Activated CD4-positive, CD25-positive, alpha-beta regulatory T cell treated with anti-CD3 and anti-CD28 coated beads, Interleukin-2, amount 50 U/mL, for 16 hours (primary cell): ENCODE measurements around the gene SUMF1.

Source experiments
- DNase-seq: peaks from one replicate; pipeline ENCODE4 v3.0.0-alpha.2; 2020; ENCODE audit warnings: low read depth, low spot score

Gene SUMF1

DNA sequence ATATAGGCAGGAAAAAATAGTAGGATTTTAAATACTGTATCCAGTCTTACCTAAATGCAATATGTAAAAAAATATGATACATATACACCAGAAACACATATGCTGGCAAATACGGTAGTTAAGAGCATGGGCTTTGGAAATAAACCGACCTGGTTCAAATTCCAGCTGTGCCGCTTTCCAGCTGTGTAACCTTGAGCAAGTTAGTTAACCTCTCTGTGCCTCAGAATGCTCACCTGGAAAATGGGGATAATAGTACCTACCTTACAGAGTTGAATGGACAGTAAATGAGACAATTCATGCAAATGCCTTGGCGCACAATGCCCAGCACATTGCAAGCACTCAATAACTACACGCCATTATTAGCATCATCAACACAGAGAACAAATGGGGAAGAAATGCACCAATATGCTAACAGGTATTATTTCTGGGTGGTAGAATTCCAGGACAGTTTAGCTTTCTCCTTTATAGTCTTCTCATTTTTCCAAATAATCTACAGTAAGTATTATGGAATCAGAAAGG lies 50.6 kb downstream of the SUMF1 start:
- DNase-seq, result no peak

DNA sequence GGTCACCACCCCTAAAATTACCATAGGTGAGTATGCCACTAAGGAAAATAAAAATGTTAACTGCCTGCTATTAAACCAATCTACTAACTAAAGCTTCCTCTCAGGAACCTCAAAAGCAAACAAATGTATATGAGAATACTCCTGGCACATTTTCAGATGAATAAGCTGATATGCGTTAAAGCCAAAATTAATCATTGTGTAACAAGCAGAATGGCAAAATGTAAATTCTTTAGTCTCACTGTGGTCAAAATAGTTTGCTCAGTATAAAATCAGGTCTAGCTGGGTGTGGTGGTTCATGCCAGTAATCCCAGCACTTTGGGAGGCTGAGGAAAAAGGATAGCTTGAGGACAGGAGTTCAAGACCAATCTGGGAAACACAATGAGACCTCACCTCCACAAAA lies 53.6 kb downstream of the SUMF1 start:
- DNase-seq, result no peak

DNA sequence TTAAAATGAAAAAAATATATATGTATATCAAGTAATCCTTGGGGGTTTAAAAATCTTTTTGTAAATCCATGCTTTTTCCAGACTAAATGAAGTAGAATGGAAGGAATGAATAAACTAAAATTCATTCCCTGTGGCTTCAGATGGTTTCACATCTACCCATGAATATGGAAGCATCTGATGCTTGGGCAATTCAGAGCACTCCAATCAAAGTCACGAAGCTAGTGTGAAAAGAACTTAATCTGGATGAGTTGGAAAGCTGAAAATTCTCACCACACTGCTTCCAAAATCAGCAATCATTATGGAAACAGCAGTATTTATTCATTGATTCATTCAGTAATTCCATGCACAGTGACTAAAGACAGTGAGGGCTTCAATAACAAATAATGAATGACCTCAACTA lies 55.2 kb downstream of the SUMF1 start:
- no peak for DNase-seq

DNA sequence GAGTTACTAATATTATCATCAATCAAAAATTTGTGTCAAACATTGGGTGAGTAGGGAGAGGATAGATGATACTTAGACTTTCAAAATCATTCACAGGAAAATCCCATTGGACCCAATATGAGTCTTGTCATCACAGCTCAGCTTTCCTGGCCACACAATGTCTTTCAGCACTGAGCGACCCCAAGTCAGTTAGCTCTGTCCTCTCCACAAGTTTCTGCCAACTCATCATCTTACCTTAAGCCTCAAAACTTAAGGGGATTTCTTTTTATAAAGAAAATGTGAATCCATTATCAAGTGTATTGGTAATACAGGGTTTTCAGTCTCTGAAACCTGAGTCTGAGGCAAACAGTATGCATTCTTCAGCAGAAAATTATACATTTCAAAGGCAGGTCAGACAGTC lies 55.8 kb downstream of the SUMF1 start:
- DNase-seq, result no peak

DNA sequence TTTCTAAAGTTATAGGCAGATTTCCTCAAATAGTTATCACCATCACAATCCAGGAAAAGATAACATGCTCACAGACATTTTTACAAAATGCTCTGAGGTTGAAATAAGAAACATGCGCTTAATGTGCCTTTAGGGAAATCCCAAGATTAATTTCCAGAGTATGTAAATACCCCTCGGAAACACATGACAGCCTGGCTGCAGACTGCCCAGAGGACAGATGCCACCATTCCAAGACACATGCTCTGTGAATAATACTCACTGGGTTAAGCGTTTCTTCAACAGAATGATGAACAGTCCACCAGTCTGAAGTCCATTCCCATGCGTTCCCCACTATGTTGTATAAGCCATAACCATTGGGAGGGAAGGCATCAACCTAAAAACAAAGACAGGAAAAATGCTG lies 56.5 kb downstream of the SUMF1 start:
- DNase-seq, result no peak

DNA sequence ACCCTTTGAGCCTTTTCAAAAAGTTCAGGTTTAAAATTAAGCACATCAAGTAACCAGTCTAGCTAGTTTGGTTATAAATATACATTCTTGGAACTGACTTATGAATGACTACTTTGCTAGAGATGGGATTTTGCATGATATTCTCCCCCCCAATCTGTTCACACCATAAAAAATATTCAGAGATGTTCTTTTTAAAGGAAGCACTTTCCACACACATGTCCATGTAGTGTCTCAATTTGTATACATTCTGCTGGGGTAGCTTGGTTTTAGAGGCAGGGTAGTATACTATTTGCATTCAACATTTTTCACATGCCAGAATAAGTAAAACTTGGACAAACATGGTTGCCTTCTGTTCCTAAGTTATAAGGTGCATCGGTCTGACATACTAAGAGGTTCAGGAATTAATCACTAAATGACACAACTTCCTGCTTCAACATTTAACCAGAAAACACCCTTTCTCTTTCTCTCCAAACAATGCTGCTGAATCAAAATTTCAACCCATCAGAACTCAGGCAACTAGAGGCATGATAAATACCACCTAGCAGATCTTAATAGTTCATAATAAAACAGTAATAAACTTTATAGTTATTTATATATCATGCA lies 57.0 kb downstream of the SUMF1 start:
- DNase-seq, result no peak

DNA sequence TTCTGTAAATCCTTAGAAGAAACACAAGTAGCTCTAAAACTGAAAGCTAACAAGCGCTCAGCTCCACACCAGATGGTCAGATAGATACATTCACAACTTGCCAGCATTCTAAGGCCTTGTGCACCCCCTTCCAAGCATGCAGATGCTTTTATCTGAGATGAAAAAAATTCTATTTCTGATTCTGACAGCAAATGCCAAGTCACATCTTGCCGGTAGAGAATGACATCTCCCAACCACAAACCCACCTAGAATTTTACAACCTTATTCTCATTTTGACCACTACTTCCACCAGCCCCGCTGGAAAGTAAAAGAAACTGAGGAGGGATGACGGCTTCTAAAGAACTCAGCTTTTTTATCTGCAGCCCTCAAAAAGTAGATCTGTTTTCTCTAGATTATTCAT lies 57.7 kb downstream of the SUMF1 start:
- no peak for DNase-seq

DNA sequence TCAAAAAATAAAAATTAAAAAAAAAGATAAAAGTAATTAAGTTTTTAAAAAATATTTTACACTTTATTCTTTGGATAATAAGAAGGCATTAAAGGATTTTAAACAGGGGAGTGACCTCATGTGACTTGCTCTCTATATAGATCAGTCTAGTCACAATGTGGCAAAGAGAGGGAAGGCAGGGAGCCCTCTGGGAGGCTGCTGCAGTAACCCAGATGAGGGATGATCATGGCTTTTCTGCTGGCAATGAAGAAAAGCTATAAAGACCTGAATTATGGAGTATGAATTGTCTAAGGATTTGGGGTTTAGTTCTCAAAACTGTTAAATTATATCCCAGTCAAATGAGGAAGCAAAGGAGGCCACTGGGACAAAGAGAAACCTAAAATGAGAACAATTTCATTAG lies 58.1 kb downstream of the SUMF1 start:
- no peak for DNase-seq

DNA sequence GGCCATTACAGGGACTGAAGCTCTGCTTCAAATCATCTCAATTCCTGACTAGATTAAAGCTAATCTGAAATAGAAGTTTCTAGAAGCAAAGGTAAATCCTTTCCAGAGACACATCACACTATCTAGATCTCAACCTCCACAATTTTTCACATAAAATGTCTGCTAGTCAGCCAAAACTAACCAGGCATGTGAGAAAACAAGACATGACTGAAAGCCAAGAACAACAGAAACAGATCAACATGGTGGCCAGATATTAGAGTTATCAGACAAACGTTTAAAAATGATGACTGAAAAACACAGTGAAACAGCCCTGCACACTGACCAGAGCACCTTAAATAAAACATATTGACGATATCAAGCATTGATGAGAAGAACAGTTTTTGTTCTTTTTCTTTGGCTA lies 59.1 kb downstream of the SUMF1 start:
- no peak for DNase-seq

DNA sequence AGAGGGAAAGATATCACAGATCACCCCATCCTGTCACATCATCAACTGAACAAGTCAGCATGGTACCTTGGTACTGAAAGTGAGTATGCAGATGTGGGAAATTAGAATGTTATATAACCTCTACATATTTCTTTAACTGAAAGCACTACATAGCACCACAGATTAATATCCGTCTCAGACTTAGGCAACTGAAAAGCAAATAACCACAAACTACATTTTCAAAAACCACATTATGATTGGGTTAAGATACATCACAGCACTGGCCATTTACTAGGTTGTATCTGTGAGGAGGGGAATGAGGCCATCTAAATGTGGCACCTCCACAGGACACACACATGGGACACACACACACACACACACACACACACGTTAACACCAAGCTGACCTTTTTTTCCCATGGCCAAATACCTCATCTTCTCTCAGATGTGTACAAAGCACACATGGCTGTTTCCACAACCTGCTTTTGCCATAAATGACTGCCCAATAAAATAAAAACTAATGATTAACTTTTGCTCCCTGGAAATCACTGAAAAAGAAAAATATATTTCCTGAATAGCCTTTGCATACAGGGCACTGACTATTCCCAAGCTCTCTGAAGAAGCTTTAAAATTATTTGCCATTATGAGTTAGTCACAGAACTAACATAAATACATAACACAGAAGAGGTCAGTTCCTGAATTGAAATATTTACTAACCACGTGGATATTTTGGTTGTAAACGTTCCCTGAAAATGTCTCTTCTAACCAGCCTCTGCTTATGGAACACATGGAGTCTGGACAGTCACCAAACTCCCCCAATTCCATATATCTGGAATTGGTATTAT lies 60.1 kb downstream of the SUMF1 start:
- DNase-seq, result no peak

DNA sequence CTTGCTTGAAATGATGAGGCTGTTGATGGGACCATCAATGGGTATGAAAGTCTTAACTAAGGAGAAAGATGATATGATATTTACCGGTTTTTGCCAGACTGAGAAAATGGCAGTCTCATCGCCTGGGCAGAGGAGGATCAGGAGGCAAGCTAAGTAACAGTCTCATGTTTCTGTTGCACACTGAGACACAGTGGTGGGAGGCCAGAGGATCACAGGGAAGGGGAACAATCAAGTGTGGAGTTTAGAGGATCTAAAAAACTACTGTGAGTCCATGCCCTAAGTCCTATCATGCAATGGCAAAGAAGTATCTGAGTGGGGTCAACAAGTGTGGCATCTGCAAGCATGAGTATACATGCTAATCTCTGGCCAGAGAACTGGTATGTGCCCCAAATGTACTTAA lies 62.2 kb downstream of the SUMF1 start:
- DNase-seq, result no peak

DNA sequence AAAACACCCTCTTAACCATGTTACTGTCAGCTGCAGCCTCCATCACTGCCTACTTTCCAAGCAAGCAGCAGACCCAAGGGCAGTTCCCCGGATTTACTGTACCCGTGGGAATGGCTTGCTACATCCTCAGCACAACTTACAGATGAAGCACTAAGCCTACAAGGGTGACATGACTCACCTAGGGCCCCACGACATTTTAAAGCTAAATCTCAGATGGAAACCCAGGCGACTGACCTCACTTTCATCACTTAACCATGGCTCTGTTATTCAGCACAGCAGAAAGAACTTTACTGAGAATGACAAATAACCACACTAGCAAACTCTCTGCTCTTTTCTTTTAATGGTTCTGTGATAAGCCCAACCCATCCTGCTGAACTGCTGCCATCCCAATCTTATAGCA lies 65.6 kb downstream of the SUMF1 start:
- no peak for DNase-seq

DNA sequence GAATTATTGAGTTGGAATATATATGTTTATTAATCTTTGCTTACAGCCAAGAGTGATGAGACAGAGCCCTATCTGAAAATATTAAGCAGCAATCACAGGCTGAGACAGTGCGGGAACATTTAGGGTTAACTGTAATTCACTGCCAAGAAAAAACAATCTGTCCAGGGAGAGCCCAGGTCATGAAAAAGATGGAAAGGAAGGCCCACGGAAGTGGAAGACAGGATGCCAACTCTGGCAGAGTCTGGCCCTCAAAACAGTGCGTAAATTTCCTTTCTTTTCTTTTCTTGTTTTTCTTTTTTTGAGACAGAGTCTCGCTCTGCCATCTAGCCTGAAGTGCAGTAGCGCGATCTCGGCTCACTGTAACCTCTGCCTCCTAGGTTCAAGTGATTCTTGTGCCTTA lies 67.6 kb downstream of the SUMF1 start:
- DNase-seq, result no peak

DNA sequence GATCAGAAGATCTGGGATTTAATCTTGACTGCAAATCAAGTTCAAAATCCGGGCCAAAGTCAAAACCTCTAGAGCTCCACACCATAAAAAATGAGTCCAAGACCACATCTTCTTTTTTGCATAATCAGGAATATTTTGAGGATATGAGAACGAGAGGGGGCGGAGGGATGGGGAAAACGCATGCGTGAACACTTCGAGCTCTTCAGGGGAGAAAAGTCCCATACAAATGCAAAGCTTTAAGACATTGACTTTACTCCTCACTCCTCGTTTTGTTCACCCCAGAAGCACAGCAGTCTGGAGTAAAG lies 68.2 kb downstream of the SUMF1 start:
- no peak for DNase-seq

DNA sequence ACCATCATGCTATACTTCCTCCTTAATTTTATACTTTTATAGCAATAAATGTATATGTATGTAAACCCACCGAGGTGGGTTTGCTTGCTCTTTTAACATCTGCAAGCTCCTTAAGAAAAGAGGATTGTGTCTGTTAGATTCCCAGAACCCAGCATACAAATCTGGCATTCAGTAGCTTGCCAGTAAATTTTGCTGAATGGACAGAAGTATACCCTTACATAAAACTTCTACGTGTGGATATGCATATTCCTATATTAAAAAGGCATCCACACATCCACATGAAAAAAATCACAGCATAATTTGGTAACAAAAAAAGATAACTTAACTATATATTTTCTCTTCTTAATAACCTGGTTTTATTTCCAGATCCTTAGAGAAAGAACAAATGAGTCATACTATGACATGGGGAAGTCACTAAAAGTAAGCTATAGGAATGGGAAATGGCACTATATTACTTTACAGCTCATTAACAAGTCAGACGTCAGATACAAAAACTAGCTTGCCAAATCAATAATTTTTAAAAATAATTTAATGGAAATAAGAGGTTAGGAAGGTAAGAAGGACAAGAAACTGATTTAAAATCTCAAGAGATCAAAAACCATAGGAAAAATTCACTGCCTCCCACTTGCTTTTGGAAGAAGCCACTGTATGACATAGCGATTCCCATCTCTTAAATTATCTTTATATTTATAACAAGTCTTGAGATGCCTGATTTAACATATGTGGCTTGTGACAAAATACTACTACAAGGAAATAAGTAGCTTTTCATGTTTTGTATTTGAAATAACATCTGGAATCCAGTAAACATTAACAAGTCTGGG lies 68.7 kb downstream of the SUMF1 start:
- DNase-seq, result no peak

DNA sequence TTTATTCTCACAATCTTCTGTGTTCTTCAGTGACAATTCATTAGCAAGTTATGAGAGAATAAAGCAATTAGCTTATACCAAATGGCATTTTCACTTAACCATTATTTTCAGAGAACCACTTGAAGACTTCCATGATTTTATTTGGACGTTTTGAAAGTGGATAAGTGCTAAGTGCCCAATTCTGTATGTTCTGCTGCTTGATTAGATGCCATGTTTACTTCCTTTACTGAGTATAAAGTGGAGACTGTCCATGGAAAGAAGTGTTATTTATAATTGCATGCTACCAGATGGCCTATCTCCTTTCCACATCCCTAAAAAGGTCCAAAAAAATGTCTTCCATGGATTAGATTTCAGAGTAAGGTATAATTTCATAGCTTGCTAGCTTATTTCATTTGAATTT lies 69.6 kb downstream of the SUMF1 start:
- DNase-seq, result no peak

DNA sequence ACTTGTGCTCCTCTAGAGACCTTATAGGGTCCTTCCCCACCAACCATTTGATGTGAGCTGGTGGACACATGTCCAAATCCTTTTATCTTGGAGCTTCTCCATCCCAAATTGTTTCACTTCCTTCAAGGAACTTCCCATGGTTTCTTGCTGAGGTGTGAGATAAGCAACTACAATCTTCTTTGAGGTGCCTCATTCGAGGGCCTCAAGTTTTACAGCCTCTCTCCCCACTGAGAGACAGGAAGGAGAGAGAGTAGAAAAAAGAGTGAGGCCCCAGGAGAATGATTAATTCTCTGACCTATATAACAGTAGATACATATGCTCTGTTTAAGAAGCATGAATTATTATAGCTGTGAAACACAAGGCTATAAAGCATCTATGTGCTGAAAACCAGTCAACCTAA lies 70.5 kb downstream of the SUMF1 start:
- DNase-seq, result no peak

DNA sequence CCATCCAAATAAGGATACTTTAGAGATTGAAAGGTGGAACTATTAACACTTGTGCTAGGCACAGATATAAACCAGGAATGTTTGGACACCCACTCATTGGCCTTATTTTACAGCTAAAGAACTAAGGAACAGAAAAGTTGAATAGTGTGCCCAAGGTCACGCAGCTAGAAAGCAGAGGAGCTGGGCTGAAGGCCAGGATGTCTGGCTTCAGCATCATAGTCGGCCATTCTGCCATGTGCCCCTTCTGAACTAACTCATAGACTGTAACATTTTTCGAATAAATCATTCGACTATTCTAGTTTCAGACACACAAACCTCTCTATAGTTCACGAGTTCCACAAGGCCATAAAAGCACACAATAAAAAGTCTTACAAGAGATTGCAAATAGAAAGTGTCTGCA lies 71.1 kb downstream of the SUMF1 start:
- no peak for DNase-seq

DNA sequence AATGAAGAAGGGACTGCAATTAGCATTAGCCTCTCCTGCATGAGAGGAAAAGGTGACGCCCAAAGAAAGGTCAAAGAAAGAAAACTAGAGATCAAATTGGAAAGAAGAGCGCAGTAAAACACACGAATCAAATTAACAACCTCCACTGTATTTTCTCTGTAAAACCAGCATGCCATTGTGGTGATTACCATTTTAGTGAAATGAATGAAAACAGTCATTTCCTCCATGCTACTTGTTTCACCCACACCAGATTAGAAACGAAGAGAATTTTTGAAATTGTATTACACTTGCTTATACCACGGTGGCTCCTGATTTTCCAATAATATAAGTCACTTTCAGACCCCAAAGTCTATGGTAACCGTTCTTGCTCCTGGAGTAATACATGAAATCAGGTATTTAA lies 71.6 kb downstream of the SUMF1 start:
- DNase-seq, result no peak

DNA sequence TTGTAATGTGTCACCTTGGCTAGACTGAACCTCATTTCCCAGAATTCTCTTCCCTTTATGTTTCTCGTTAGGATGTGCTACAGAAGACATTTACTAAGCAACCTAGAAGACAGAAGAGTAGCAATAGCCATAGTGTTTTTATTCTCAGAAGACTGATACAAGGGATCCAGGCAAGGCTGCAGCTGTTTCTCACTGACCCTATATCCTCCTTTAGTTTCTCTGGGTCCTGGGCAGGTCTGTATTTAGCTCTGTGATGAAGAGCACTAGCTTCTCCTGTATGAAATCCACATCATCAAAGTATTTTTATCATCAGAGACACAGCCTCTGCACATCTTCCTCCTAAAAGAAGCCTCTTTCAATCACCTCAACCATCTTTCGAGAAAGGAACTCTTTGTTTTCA lies 72.5 kb downstream of the SUMF1 start:
- DNase-seq, result no peak

DNA sequence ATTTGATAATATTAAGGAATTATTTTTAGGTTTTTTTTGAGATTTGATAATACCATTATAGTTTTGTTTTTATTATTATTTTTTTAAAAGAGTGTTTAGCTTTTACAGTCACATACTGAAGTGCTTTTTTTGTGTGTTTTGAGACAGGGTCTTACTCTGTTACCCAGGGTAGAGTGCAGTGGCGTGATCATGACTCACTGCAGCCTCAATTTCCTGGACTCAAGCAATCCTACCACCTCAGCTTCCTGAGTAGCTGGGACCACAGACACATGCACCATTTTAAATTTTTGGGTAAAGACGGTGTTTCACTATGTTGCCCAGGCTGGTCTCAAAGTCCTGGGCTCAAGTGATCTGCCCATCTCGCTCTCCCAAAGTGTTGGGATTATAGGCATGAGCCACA lies 73.0 kb downstream of the SUMF1 start:
- no peak for DNase-seq

DNA sequence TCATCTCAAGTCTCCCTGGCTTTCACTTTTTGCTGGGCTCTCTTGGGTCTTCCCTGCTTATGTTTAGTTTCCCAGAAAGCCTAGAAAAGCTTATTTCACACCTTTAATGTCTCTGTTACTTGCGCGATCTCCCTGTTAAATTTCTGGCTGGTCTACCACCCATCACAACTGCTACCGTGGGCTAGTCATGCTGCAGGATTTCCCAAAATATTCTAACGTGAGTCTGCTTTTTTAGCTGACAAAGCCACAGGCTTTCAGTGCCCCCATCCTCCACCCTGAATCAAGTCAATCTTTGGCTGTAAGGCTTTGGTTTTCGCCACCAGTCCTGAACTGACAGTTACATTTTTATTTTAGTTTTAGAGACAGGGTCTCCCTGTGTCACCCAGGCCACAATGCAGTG lies 74.1 kb downstream of the SUMF1 start:
- DNase-seq, result no peak
